ENCODE results near the gene RYR2. TPM values are rescaled to one million over a fixed set of nuclear protein-coding genes. Genes with fewer than 3 reads are reported as not detected.

Gene RYR2
- total RNA-seq, 6 experiments from 2014 or later: 0.02 to 0.43 (median 0.16) TPM

DNA sequence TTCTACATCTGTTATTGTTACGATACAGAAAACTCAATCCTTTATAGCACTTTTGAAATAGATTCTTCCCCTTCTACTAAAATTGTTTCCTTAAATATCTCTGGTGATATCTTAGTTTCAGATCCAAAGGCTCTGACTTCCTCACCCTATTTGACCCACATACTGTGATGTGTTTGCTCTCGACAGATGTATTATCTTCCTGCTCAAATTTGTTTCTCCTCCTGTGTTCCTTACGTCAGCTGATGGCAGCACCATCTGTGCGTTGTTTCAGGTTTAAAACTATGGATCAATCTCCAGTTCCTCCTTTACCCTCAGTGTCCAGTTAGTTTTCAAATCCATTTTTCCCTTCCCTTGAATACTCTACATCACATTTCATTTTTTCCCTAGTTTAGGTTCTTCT, 274.4 kb downstream of the RYR2 start:
- 39% methylated on average over 4 of the region's 4 CpGs for WGBS (ENCODE audit: insufficient coverage, low coverage, low lambda C conversion rate, missing lambda C conversion rate)
- no peak for ATAC-seq
- no peak overlapping the region for H3K27ac ChIP-seq

GRCh38 chr1:237318748-237319147, 276.8 kb downstream of the RYR2 start:
- WGBS (ENCODE audit: insufficient coverage, low coverage, low lambda C conversion rate, missing lambda C conversion rate): 15% methylated on average over 3 of the region's 3 CpGs
- TF ChIP-seq POLR2A (IDR thresholded peaks at IDR 0.05): no peak
- TF ChIP-seq, protein P1, sequence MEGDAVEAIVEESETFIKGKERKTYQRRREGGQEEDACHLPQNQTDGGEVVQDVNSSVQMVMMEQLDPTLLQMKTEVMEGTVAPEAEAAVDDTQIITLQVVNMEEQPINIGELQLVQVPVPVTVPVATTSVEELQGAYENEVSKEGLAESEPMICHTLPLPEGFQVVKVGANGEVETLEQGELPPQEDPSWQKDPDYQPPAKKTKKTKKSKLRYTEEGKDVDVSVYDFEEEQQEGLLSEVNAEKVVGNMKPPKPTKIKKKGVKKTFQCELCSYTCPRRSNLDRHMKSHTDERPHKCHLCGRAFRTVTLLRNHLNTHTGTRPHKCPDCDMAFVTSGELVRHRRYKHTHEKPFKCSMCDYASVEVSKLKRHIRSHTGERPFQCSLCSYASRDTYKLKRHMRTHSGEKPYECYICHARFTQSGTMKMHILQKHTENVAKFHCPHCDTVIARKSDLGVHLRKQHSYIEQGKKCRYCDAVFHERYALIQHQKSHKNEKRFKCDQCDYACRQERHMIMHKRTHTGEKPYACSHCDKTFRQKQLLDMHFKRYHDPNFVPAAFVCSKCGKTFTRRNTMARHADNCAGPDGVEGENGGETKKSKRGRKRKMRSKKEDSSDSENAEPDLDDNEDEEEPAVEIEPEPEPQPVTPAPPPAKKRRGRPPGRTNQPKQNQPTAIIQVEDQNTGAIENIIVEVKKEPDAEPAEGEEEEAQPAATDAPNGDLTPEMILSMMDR (IDR thresholded peaks at IDR 0.05): no peak
- ATAC-seq (no peak), DNase-seq (no peak)
- intact Hi-C loops (cut with DNase I): no loop called here
- Histone ChIP-seq H3K27me3 (no peaks in the 10 kb centered on the region), H3K36me3 (no peaks in the 10 kb centered on the region), H3K4me3 (no peak overlapping the region), H3K9me3 (no peaks in the 10 kb centered on the region), H3K4me1 (no peaks in the 10 kb centered on the region), H3K27ac (no peak overlapping the region)

More for the DNA sequence above, 274.4 kb downstream of the RYR2 start:
- intact Hi-C loops (cut with DNase I): no loop called here
- Histone ChIP-seq H3K4me3 (no peak overlapping the region), H3K36me3 (no peaks in the 10 kb centered on the region), H3K4me1 (no peaks in the 10 kb centered on the region), H3K27me3 (no peaks in the 10 kb centered on the region), H3K9me3 (no peaks in the 10 kb centered on the region)
- no peak for TF ChIP-seq POLR2A (IDR thresholded peaks at IDR 0.05)
- TF ChIP-seq, protein P1 (IDR thresholded peaks at IDR 0.05): no peak
- no peak for DNase-seq

GRCh38 chr1:237320890-237321289, 278.9 kb downstream of the RYR2 start:
- intact Hi-C loops (cut with DNase I): no loop called here
- no peak for ATAC-seq

GRCh38 chr1:237324226-237324625, 282.2 kb downstream of the RYR2 start:
- ATAC-seq (no peak), DNase-seq (no peak)
- intact Hi-C loops (cut with DNase I): no loop called here
- H3K4me3 ChIP-seq: no peak overlapping the region
- 69% methylated on average over 3 of the region's 3 CpGs for WGBS (ENCODE audit: insufficient coverage, low coverage, low lambda C conversion rate, missing lambda C conversion rate)
- H3K36me3 ChIP-seq: no peaks in the 10 kb centered on the region
- H3K9me3 ChIP-seq: no peaks in the 10 kb centered on the region
- TF ChIP-seq POLR2A (IDR thresholded peaks at IDR 0.05): no peak
- TF ChIP-seq, protein P1 (IDR thresholded peaks at IDR 0.05): no peak
- H3K4me1 ChIP-seq: no peaks in the 10 kb centered on the region
- no peak overlapping the region for H3K27ac ChIP-seq
- no peaks in the 10 kb centered on the region for H3K27me3 ChIP-seq

More at GRCh38 chr1:237320890-237321289, 278.9 kb downstream of the RYR2 start:
- Histone ChIP-seq H3K4me3 (no peak overlapping the region), H3K27ac (no peak overlapping the region), H3K27me3 (no peaks in the 10 kb centered on the region), H3K36me3 (no peaks in the 10 kb centered on the region), H3K9me3 (no peaks in the 10 kb centered on the region), H3K4me1 (no peaks in the 10 kb centered on the region)
- TF ChIP-seq, protein P1 (IDR thresholded peaks at IDR 0.05): no peak
- TF ChIP-seq POLR2A (IDR thresholded peaks at IDR 0.05): no peak
- no peak for DNase-seq

DNA sequence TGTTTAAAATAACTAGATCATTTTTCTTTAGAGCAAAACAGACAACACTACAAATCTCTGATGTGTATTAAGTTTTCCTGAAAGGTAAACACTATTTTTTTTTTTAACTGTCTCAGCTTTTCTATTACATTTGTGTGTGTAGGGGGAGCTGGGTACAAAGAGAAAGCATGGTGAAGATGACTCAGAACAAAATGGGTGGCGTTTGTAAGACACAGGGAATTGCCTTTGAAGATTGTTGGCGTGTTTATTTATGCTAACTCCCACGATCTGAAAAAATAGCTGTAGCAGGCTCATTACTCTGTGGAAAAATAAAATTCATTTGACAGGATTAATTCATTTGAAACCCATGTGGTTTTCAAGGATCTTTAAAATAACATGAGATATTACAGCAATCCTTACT, 285.1 kb downstream of the RYR2 start:
- DNase-seq (no peak), ATAC-seq (no peak)
- Histone ChIP-seq H3K4me3 (no peak overlapping the region), H3K27ac (no peak overlapping the region), H3K27me3 (no peaks in the 10 kb centered on the region), H3K36me3 (no peaks in the 10 kb centered on the region), H3K9me3 (no peaks in the 10 kb centered on the region), H3K4me1 (no peaks in the 10 kb centered on the region)
- intact Hi-C loops (cut with DNase I): no loop called here
- 33% methylated on average over 3 of the region's 3 CpGs for WGBS (ENCODE audit: insufficient coverage, low coverage, low lambda C conversion rate, missing lambda C conversion rate)
- TF ChIP-seq, protein P1 (IDR thresholded peaks at IDR 0.05): no peak
- no peak for TF ChIP-seq POLR2A (IDR thresholded peaks at IDR 0.05)
